GM12864 (cell line): ENCODE results near the gene EXOC3L1.

ENCODE experiments used
- DNase-seq: peaks from one replicate; pipeline ENCODE4 v3.0.0-alpha.2; 2011; ENCODE audit warnings: low read depth
- H3K4me3 ChIP-seq: 2 replicates; pipeline ENCODE4 v1.5.1; 2011; ENCODE audit warnings: mild to moderate bottlenecking, low read depth, low read length, control low read depth
- CTCF ChIP-seq: IDR thresholded peaks from 2 replicates; pipeline ENCODE4 v1.5.1; 2011; ENCODE audit warnings: low read depth, mild to moderate bottlenecking, moderate library complexity, low read length, control low read depth, inconsistent platforms; ENCODE audit errors: missing control alignments

The EXOC3L1 gene

GRCh38 chr16:67197704-67198103, 7.8 kb upstream of the EXOC3L1 start:
- H3K4me3 ChIP-seq = no peak overlapping the region
- no peak for DNase-seq
- no peak for TF ChIP-seq CTCF

GRCh38 chr16:67196881-67197280, 6.9 kb upstream of the EXOC3L1 start:
- no peak for TF ChIP-seq CTCF
- DNase-seq = no peak

GRCh38 chr16:67195676-67196075, 5.7 kb upstream of the EXOC3L1 start:
- no peak overlapping the region for H3K4me3 ChIP-seq
- no peak for TF ChIP-seq CTCF
- DNase-seq = no peak

More at GRCh38 chr16:67196881-67197280, 6.9 kb upstream of the EXOC3L1 start:
- no peak overlapping the region for H3K4me3 ChIP-seq

GRCh38 chr16:67194260-67194659, 4.3 kb upstream of the EXOC3L1 start:
- no peak for TF ChIP-seq CTCF
- no peak for DNase-seq
- no peak overlapping the region for H3K4me3 ChIP-seq

GRCh38 chr16:67193536-67193935, 3.6 kb upstream of the EXOC3L1 start:
- TF ChIP-seq CTCF = no peak
- DNase-seq = no peak
- peak overlapping the region; percentile 84 for H3K4me3 ChIP-seq

GRCh38 chr16:67192781-67193361, 2.9 kb upstream of the EXOC3L1 start:
- DNase-seq = no peak
- no peak for TF ChIP-seq CTCF
- H3K4me3 ChIP-seq = peak overlapping the region; percentile 84

- peak; percentile 80 for DNase-seq
- H3K4me3 ChIP-seq = peak within 1 kb of the TSS; percentile 84
- no peak for TF ChIP-seq CTCF
Measured at GRCh38 chr16:67191995-67192681, 2.2 kb upstream of the EXOC3L1 start, which contains the start of gene E2F4. Gene E2F4, plus strand, starts transcription at chr16:67192155. Its CDS starts 73 bp downstream, at chr16:67192228.
